ENCODE measurements around the gene PAQR5.
A peak's percentile ranks its signal among the peaks of the same experiment; 100 is the strongest.
"Not testable (repeated sequence)": the region's sequence is repeated elsewhere in the genome, so short reads cannot be mapped to it uniquely, and the experiment has no call there.

The PAQR5 gene

GRCh38 chr15:69450221-69450620, 151.5 kb downstream of the PAQR5 start:
- peaks cover 12 to 30% (median 26%) of the 10 kb centered on the region in 4 experiments for H3K4me1 ChIP-seq (ENCODE audit: control extremely low read depth in 1 of 4, control insufficient read depth in 4 of 4, insufficient read depth in 4 of 4, low read length in 3 of 4)
- 100% methylated on average over 4 of the region's 4 CpGs for WGBS (ENCODE audit: insufficient coverage)
- peaks cover 2 to 50% (median 13%) of the 10 kb centered on the region in 4 experiments for H3K36me3 ChIP-seq (ENCODE audit: control insufficient read depth in 4 of 4, insufficient read depth in 4 of 4, low read length in 3 of 4)
- H3K4me3 ChIP-seq (ENCODE audit: control insufficient read depth in 1 of 7, extremely low read depth in 1 of 7, insufficient read depth in 4 of 7, low read depth in 2 of 7, low read length in 6 of 7); H3K27ac ChIP-seq (ENCODE audit: insufficient read depth in 1 of 2, low read depth in 1 of 2, low read length in 2 of 2, poor library complexity in 1 of 2, severe bottlenecking in 2 of 2); DNase-seq; H3K27me3 ChIP-seq (replicated peaks in 2 of 5; ENCODE audit: control insufficient read depth in 4 of 5, insufficient read depth in 5 of 5, low read length in 4 of 5); H3K9me3 ChIP-seq (ENCODE audit: control extremely low read depth in 1 of 5, control insufficient read depth in 4 of 5, insufficient read depth in 2 of 5, low read depth in 1 of 5, low read length in 4 of 5): not testable (repeated sequence)
- ChIA-PET CTCF (interaction anchor here (0.7 kb wide), 1 partner anchor 10 kb away, joined by 3 read pairs; no protein-coding TSS in a partner anchor), POLR2A (interaction anchor here (2.2 kb wide), 1 partner anchor 13 kb away, joined by 6 read pairs; no protein-coding TSS in a partner anchor)

GRCh38 chr15:69450968-69451695, 152.4 kb downstream of the PAQR5 start:
- ChIA-PET CTCF (interaction anchor here (0.7 to 4.3 kb wide), 4 partner anchors 11 to 27 kb away, joined by 3 to 23 read pairs (median 3); no protein-coding TSS in a partner anchor), POLR2A (interaction anchor here (1.5 to 2.4 kb wide), 3 partner anchors 9 to 37 kb away, joined by 6 to 11 read pairs (median 7); partner anchors contain the start of gene KIF23)
- Histone ChIP-seq H3K9me3 (ENCODE audit: control extremely low read depth in 1 of 5, control insufficient read depth in 4 of 5, insufficient read depth in 2 of 5, low read depth in 1 of 5, low read length in 4 of 5) (no peaks in the 10 kb centered on the region), H3K4me3 (ENCODE audit: control insufficient read depth in 1 of 7, extremely low read depth in 1 of 7, insufficient read depth in 4 of 7, low read depth in 2 of 7, low read length in 6 of 7) (peak overlapping the region in 6 of 7 experiments; percentile 27 to 100 (median 92)), H3K4me1 (ENCODE audit: control extremely low read depth in 1 of 4, control insufficient read depth in 4 of 4, insufficient read depth in 4 of 4, low read length in 3 of 4) (peaks cover 12 to 33% (median 26%) of the 10 kb centered on the region in 4 experiments), H3K36me3 (ENCODE audit: control insufficient read depth in 4 of 4, insufficient read depth in 4 of 4, low read length in 3 of 4) (peaks cover 6 to 54% (median 20%) of the 10 kb centered on the region in 4 experiments), H3K27me3 (replicated peaks in 2 of 5; ENCODE audit: control insufficient read depth in 4 of 5, insufficient read depth in 5 of 5, low read length in 4 of 5) (no peaks in the 10 kb centered on the region), H3K27ac (ENCODE audit: insufficient read depth in 1 of 2, low read depth in 1 of 2, low read length in 2 of 2, poor library complexity in 1 of 2, severe bottlenecking in 2 of 2) (peak overlapping the region in 1 of 2 experiments; percentile 83)
- WGBS (ENCODE audit: insufficient coverage) = 98% methylated on average over 10 of the region's 12 CpGs
- no peak for DNase-seq

GRCh38 chr15:69451951-69452691, 153.4 kb downstream of the PAQR5 start:
- Histone ChIP-seq H3K4me3 (ENCODE audit: control insufficient read depth in 1 of 7, extremely low read depth in 1 of 7, insufficient read depth in 4 of 7, low read depth in 2 of 7, low read length in 6 of 7) (peak overlapping the region; percentile 33 to 100 (median 92)), H3K9me3 (ENCODE audit: control extremely low read depth in 1 of 5, control insufficient read depth in 4 of 5, insufficient read depth in 2 of 5, low read depth in 1 of 5, low read length in 4 of 5) (no peaks in the 10 kb centered on the region), H3K27me3 (replicated peaks in 2 of 5; ENCODE audit: control insufficient read depth in 4 of 5, insufficient read depth in 5 of 5, low read length in 4 of 5) (no peaks in the 10 kb centered on the region), H3K27ac (ENCODE audit: insufficient read depth in 1 of 2, low read depth in 1 of 2, low read length in 2 of 2, poor library complexity in 1 of 2, severe bottlenecking in 2 of 2) (peak overlapping the region; percentile 3 to 83), H3K36me3 (ENCODE audit: control insufficient read depth in 4 of 4, insufficient read depth in 4 of 4, low read length in 3 of 4) (peaks cover 5 to 54% (median 22%) of the 10 kb centered on the region in 4 experiments), H3K4me1 (ENCODE audit: control extremely low read depth in 1 of 4, control insufficient read depth in 4 of 4, insufficient read depth in 4 of 4, low read length in 3 of 4) (peaks cover 12 to 33% (median 26%) of the 10 kb centered on the region in 4 experiments)
- peak in 2 of 3 donors; percentile 65 to 79 for DNase-seq
- ChIA-PET CTCF (interaction anchor here (1.7 to 4.3 kb wide), 2 partner anchors 11 to 26 kb away, joined by 3 to 23 read pairs; no protein-coding TSS in a partner anchor), POLR2A (interaction anchor here (0.8 to 2.9 kb wide), 5 partner anchors 10 to 38 kb away, joined by 3 to 21 read pairs (median 7); partner anchors contain the start of gene KIF23)
- WGBS (ENCODE audit: insufficient coverage) = 27% methylated on average over 30 of the region's 32 CpGs

DNA sequence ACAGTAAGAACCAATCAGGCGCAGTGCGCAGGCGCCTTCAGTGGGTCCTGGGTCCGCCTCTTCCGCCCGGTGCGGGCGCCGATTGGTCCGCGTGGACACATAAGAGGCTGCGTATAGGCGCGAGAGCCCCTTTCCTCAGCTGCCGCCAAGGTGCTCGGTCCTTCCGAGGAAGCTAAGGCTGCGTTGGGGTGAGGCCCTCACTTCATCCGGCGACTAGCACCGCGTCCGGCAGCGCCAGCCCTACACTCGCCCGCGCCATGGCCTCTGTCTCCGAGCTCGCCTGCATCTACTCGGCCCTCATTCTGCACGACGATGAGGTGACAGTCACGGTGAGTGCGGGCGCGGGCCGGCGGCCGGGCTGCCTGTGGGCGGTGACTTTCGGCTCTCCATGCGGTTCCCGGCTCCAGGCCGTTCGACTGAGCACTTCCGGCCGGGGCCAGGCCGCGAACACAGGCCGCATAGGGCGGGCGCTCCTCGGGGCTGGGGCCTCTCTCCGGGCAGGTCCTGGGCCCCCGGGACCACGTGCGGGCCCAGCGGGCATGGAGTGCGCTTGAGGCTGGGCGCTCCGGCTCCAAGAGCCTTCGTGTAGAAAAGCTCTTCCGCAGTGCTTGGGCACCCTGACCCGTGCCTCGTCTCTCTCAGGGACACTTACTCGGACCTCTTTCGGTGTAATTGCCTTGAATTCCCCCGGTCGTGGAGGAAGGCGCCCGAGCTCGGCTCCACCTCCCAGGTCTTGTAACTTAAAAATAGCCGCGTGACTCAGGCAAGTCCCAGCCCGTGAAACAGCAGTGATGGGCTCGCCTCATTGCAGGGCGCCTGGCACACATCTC, 154.2 kb downstream of the PAQR5 start, which contains the start of gene RPLP1:
RPLP1 (plus strand) TSS at position 127 of the 830 bp plus-strand sequence; CDS start at position 258, 131 bp downstream.
- CTCF ChIA-PET = interaction anchor here (0.7 to 4.3 kb wide), 3 partner anchors 10 to 864 kb away, joined by 3 to 23 read pairs (median 3); no protein-coding TSS in a partner anchor
- Histone ChIP-seq H3K27me3 (replicated peaks in 2 of 5; ENCODE audit: control insufficient read depth in 4 of 5, insufficient read depth in 5 of 5, low read length in 4 of 5) (no peaks in the 10 kb centered on the region), H3K4me1 (ENCODE audit: control extremely low read depth in 1 of 4, control insufficient read depth in 4 of 4, insufficient read depth in 4 of 4, low read length in 3 of 4) (peaks cover 12 to 33% (median 26%) of the 10 kb centered on the region in 4 experiments), H3K4me3 (ENCODE audit: control insufficient read depth in 1 of 7, extremely low read depth in 1 of 7, insufficient read depth in 4 of 7, low read depth in 2 of 7, low read length in 6 of 7) (peak within 1 kb of the TSS; percentile 80 to 100 (median 92)), H3K27ac (ENCODE audit: insufficient read depth in 1 of 2, low read depth in 1 of 2, low read length in 2 of 2, poor library complexity in 1 of 2, severe bottlenecking in 2 of 2) (peak within 1 kb of the TSS; percentile 54 to 83), H3K36me3 (ENCODE audit: control insufficient read depth in 4 of 4, insufficient read depth in 4 of 4, low read length in 3 of 4) (peaks cover 8 to 52% (median 24%) of the 10 kb centered on the region in 4 experiments), H3K9me3 (ENCODE audit: control extremely low read depth in 1 of 5, control insufficient read depth in 4 of 5, insufficient read depth in 2 of 5, low read depth in 1 of 5, low read length in 4 of 5) (no peaks in the 10 kb centered on the region)
- WGBS (ENCODE audit: insufficient coverage) = under 1% methylated on average over 65 of the region's 77 CpGs
- POLR2A ChIA-PET = interaction anchor here (0.8 to 2.9 kb wide), 6 partner anchors 10 to 1054 kb away, joined by 3 to 21 read pairs (median 6); partner anchors contain the start of gene KIF23
- DNase-seq = peak; percentile 93 to 98 (median 97)

GRCh38 chr15:69454953-69455352, 156.2 kb downstream of the PAQR5 start:
- H3K4me1 ChIP-seq (ENCODE audit: control extremely low read depth in 1 of 4, control insufficient read depth in 4 of 4, insufficient read depth in 4 of 4, low read length in 3 of 4) = peaks cover 12 to 33% (median 26%) of the 10 kb centered on the region in 4 experiments

More at GRCh38 chr15:69454953-69455352, 156.2 kb downstream of the PAQR5 start:
- WGBS (ENCODE audit: insufficient coverage) = 66% methylated on average over 4 of the region's 5 CpGs
- Histone ChIP-seq H3K9me3 (ENCODE audit: control extremely low read depth in 1 of 5, control insufficient read depth in 4 of 5, insufficient read depth in 2 of 5, low read depth in 1 of 5, low read length in 4 of 5) (no peaks in the 10 kb centered on the region), H3K36me3 (ENCODE audit: control insufficient read depth in 4 of 4, insufficient read depth in 4 of 4, low read length in 3 of 4) (peaks cover 8 to 47% (median 22%) of the 10 kb centered on the region in 4 experiments), H3K27me3 (replicated peaks in 2 of 5; ENCODE audit: control insufficient read depth in 4 of 5, insufficient read depth in 5 of 5, low read length in 4 of 5) (no peaks in the 10 kb centered on the region), H3K27ac (ENCODE audit: insufficient read depth in 1 of 2, low read depth in 1 of 2, low read length in 2 of 2, poor library complexity in 1 of 2, severe bottlenecking in 2 of 2) (peak overlapping the region in 1 of 2 experiments; percentile 27), H3K4me3 (ENCODE audit: control insufficient read depth in 1 of 7, extremely low read depth in 1 of 7, insufficient read depth in 4 of 7, low read depth in 2 of 7, low read length in 6 of 7) (peak overlapping the region in 3 of 7 experiments; percentile 89 to 100 (median 97))
- CTCF ChIA-PET = interaction anchor here (1.6 to 4.3 kb wide), 2 partner anchors 8 to 10 kb away, joined by 5 to 23 read pairs; no protein-coding TSS in a partner anchor
- DNase-seq = no peak
- POLR2A ChIA-PET = interaction anchor here (0.7 to 2.9 kb wide), 2 partner anchors 8 to 9 kb away, joined by 3 to 21 read pairs; no protein-coding TSS in a partner anchor
